GM19397 (cell line): ENCODE results near the gene THUMPD3.

Experiments used
- ATAC-seq: cut with Tn5 transposase; IDR thresholded peaks from one replicate; pipeline ENCODE4 v1.9.1; 2021; ENCODE audit warnings: mild to moderate bottlenecking, moderate library complexity; ENCODE audit not compliant: unreplicated experiment

Gene THUMPD3

GRCh38 chr3:9396632-9397331 is 33.9 kb downstream of the THUMPD3 start:
- peak; percentile 71 for ATAC-seq

GRCh38 chr3:9397332-9397905 is 34.6 kb downstream of the THUMPD3 start, which contains the start of gene SETD5:
SETD5 (plus strand) TSS chr3:9397615; CDS start chr3:9428939, 31,324 bp downstream.
- peak; percentile 56 for ATAC-seq

GRCh38 chr3:9397906-9398699 is 35.2 kb downstream of the THUMPD3 start:
- ATAC-seq: no peak

GRCh38 chr3:9398700-9399336 is 36.0 kb downstream of the THUMPD3 start:
- no peak for ATAC-seq

- no peak for ATAC-seq
These were observed 36.5 kb downstream of the THUMPD3 start for GRCh38 chr3:9399337-9399703.

- no peak for ATAC-seq
These were observed 36.9 kb downstream of the THUMPD3 start for GRCh38 chr3:9399746-9400145.

GRCh38 chr3:9400616-9401015 is 37.8 kb downstream of the THUMPD3 start:
- ATAC-seq: no peak

- ATAC-seq: no peak
These were observed 39.1 kb downstream of the THUMPD3 start for GRCh38 chr3:9401986-9402385.

- no peak for ATAC-seq
These were observed 39.8 kb downstream of the THUMPD3 start for GRCh38 chr3:9402410-9403228.

GRCh38 chr3:9403463-9403862 is 40.6 kb downstream of the THUMPD3 start:
- ATAC-seq: no peak

GRCh38 chr3:9404680-9405079 is 41.8 kb downstream of the THUMPD3 start:
- no peak for ATAC-seq

GRCh38 chr3:9405756-9406155 is 42.9 kb downstream of the THUMPD3 start:
- ATAC-seq: no peak

- ATAC-seq: no peak
These were observed 44.2 kb downstream of the THUMPD3 start for GRCh38 chr3:9406856-9407626.

- ATAC-seq: no peak
These were observed 45.2 kb downstream of the THUMPD3 start for GRCh38 chr3:9408061-9408460.

GRCh38 chr3:9408546-9408945 is 45.7 kb downstream of the THUMPD3 start:
- ATAC-seq: no peak

- ATAC-seq: no peak
These were observed 47.4 kb downstream of the THUMPD3 start for GRCh38 chr3:9409981-9410854.

- ATAC-seq: no peak
These were observed 48.4 kb downstream of the THUMPD3 start for GRCh38 chr3:9411302-9411701.

- ATAC-seq: no peak
These were observed 49.4 kb downstream of the THUMPD3 start for GRCh38 chr3:9412293-9412692.

GRCh38 chr3:9414826-9415225 is 52.0 kb downstream of the THUMPD3 start:
- no peak for ATAC-seq
